Measurements from ENCODE around the gene STRC.
"Not testable (repeated sequence)": the region's sequence is repeated elsewhere in the genome, so short reads cannot be mapped to it uniquely, and the experiment has no call there.

DNA sequence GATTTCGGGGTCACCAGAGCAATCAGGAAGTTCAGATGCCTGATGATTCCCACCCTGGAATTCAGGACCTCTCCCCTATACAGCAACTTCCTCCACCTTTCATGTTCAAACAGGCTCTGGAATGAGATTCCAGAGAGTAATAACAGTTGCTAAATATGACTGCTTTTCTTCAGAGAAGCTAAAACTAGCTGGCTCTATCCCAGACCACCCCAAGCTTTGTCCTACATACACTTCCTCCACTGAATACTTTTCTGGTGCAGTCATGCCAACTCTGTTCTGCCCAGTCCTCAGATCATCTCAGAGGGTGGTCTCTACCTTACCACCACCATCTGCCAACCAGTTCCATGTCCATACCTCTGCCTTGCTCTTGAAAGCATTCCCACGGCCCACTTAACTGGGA is 52.0 kb downstream of the STRC start:
- TF ChIP-seq, protein P1, sequence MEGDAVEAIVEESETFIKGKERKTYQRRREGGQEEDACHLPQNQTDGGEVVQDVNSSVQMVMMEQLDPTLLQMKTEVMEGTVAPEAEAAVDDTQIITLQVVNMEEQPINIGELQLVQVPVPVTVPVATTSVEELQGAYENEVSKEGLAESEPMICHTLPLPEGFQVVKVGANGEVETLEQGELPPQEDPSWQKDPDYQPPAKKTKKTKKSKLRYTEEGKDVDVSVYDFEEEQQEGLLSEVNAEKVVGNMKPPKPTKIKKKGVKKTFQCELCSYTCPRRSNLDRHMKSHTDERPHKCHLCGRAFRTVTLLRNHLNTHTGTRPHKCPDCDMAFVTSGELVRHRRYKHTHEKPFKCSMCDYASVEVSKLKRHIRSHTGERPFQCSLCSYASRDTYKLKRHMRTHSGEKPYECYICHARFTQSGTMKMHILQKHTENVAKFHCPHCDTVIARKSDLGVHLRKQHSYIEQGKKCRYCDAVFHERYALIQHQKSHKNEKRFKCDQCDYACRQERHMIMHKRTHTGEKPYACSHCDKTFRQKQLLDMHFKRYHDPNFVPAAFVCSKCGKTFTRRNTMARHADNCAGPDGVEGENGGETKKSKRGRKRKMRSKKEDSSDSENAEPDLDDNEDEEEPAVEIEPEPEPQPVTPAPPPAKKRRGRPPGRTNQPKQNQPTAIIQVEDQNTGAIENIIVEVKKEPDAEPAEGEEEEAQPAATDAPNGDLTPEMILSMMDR (IDR thresholded peaks at IDR 0.05; ENCODE audit: insufficient read depth, low read length, poor library complexity, severe bottlenecking) = not testable (repeated sequence)
- TF ChIP-seq EZH2phosphoT487 (conservative IDR thresholded peaks at IDR 0.05; ENCODE audit: low read length) = not testable (repeated sequence)
